Stomach (tissue), 4 donors: Measurements from ENCODE around the gene WDR76.

Experiments
- EP300 ChIP-seq: sonication (generic); formaldehyde crosslinking; IDR thresholded peaks from one replicate; pipeline ENCODE4 v1.6.1; 2017; ENCODE audit warnings: antibody characterized with exemption
- POLR2AphosphoS5 ChIP-seq, 3 donors: sonication (generic); formaldehyde crosslinking; IDR thresholded peaks; one replicate each; pipeline ENCODE4 v1.6.1; 2016; ENCODE audit warnings: antibody characterized with exemption in 3 of 3
- TF ChIP-seq, protein P1 (sequence below), 7 experiments: fragments of 450-650 bp in 4 of 7; fragments of 200-600 bp in 3 of 7; sonication (generic) in 3 of 7; IDR thresholded peaks; one replicate each; pipeline ENCODE4 v1.5.1; 2016 to 2019; ENCODE audit warnings: antibody characterized with exemption in 7 of 7, control low read depth in 2 of 7, mild to moderate bottlenecking in 1 of 7

DNA sequence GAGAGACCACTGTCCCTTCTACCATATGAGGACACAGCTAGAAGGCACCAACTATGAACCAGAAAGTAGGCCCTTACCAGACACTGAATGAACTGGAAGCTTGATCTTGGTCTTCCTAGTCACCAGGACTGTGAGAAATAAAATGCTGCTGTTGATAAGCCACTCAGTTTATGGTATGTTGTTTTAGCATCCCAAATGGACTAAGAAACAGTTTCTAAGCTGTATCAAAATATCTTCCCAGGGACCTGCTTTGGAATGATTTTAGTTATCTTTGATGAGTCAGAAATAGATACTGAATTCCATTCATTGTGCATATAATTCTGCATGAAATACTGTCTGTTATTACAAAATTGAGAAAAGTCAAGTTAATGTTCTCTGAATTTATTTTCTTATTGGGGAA lies 18.6 kb downstream of the WDR76 start:
- TF ChIP-seq, protein P1, sequence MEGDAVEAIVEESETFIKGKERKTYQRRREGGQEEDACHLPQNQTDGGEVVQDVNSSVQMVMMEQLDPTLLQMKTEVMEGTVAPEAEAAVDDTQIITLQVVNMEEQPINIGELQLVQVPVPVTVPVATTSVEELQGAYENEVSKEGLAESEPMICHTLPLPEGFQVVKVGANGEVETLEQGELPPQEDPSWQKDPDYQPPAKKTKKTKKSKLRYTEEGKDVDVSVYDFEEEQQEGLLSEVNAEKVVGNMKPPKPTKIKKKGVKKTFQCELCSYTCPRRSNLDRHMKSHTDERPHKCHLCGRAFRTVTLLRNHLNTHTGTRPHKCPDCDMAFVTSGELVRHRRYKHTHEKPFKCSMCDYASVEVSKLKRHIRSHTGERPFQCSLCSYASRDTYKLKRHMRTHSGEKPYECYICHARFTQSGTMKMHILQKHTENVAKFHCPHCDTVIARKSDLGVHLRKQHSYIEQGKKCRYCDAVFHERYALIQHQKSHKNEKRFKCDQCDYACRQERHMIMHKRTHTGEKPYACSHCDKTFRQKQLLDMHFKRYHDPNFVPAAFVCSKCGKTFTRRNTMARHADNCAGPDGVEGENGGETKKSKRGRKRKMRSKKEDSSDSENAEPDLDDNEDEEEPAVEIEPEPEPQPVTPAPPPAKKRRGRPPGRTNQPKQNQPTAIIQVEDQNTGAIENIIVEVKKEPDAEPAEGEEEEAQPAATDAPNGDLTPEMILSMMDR (IDR thresholded peaks at IDR 0.05), result no peak
- no peak for TF ChIP-seq EP300
- no peak for TF ChIP-seq POLR2AphosphoS5 (IDR thresholded peaks at IDR 0.05)
